ENCODE measurements around the gene RNASEH2B. TPM values are rescaled to one million over a fixed set of nuclear protein-coding genes. Genes with fewer than 3 reads are reported as not detected.

Gene RNASEH2B
- polyA plus RNA-seq, 3 donors: 30.9 to 71.5 (median 65.9) TPM

GRCh38 chr13:50921706-50922105, 12.1 kb downstream of the RNASEH2B start:
- intact Hi-C loops (cut with micrococcal nuclease): no loop called here
- no peaks in the 10 kb centered on the region for H4K20me1 ChIP-seq (ENCODE audit: insufficient read depth, low read length)
- H3K36me3 Mint-ChIP-seq: peaks cover 23% of the 10 kb centered on the region in 2 donors
- no peak for TF ChIP-seq CTCF (IDR thresholded peaks at IDR 0.05)
- H3K9ac ChIP-seq (ENCODE audit: insufficient read depth, low read length, poor library complexity, severe bottlenecking): no peak overlapping the region
- no peak overlapping the region for H3K4me3 ChIP-seq (replicated peaks in 1 of 3; ENCODE audit: low read depth in 2 of 3, low read length in 3 of 3)
- H2AFZ ChIP-seq (ENCODE audit: insufficient read depth, low read depth, low read length, poor library complexity, severe bottlenecking): no peak overlapping the region
- H3K27me3 ChIP-seq (ENCODE audit: control insufficient read depth in 2 of 2, insufficient read depth in 2 of 2, low read length in 2 of 2): no peaks in the 10 kb centered on the region
- H3K79me2 ChIP-seq (ENCODE audit: insufficient read depth, low read length): peaks cover 99% of the 10 kb centered on the region
- H3K27me3 Mint-ChIP-seq (ENCODE audit: low read depth in 3 of 3): no peaks in the 10 kb centered on the region
- H3K4me3 Mint-ChIP-seq: no peak overlapping the region
- H3K4me1 Mint-ChIP-seq: peaks cover 51% of the 10 kb centered on the region
- H3K36me3 ChIP-seq (replicated peaks in 1 of 2; ENCODE audit: control insufficient read depth in 1 of 2, insufficient read depth in 2 of 2, low read length in 2 of 2): peaks cover 0 to 20% of the 10 kb centered on the region in 2 donors
- H3K4me1 ChIP-seq (ENCODE audit: control insufficient read depth in 1 of 2, insufficient read depth in 2 of 2, low read length in 2 of 2): peaks cover 52 to 56% of the 10 kb centered on the region in 2 donors
- peaks cover 22 to 39% (median 34%) of the 10 kb centered on the region in 7 donors for H3K9me3 Mint-ChIP-seq
- peak overlapping the region in 3 of 7 donors; percentile 8 to 48 (median 19) for H3K27ac Mint-ChIP-seq
- DNase-seq: no peak
- WGBS (ENCODE audit: insufficient coverage): no CpG with 5 or more reads among the region's 1 CpG
- peak overlapping the region in 1 of 2 donors; percentile 71 for H3K27ac ChIP-seq (ENCODE audit: low read depth in 1 of 2, low read length in 2 of 2)
- H3K9me3 ChIP-seq (replicated peaks in 1 of 2; ENCODE audit: control insufficient read depth in 1 of 2, insufficient read depth in 1 of 2, low read length in 2 of 2): peaks cover 15 to 33% of the 10 kb centered on the region in 2 donors
- peak overlapping the region; percentile 8 for H3K4me2 ChIP-seq (replicated peaks; ENCODE audit: extremely low read depth, low read length, poor library complexity, severe bottlenecking)

GRCh38 chr13:50923272-50923671, 13.7 kb downstream of the RNASEH2B start:
- Histone ChIP-seq H3K4me1 (ENCODE audit: control insufficient read depth in 1 of 2, insufficient read depth in 2 of 2, low read length in 2 of 2) (peaks cover 41 to 53% of the 10 kb centered on the region in 2 donors), H3K4me2 (replicated peaks; ENCODE audit: extremely low read depth, low read length, poor library complexity, severe bottlenecking) (no peak overlapping the region), H4K20me1 (ENCODE audit: insufficient read depth, low read length) (no peaks in the 10 kb centered on the region), H3K79me2 (ENCODE audit: insufficient read depth, low read length) (peaks cover 100% of the 10 kb centered on the region), H3K9me3 (replicated peaks in 1 of 2; ENCODE audit: control insufficient read depth in 1 of 2, insufficient read depth in 1 of 2, low read length in 2 of 2) (peaks cover 15 to 33% of the 10 kb centered on the region in 2 donors), H3K36me3 (replicated peaks in 1 of 2; ENCODE audit: control insufficient read depth in 1 of 2, insufficient read depth in 2 of 2, low read length in 2 of 2) (peaks cover 0 to 20% of the 10 kb centered on the region in 2 donors), H3K4me3 (replicated peaks in 1 of 3; ENCODE audit: low read depth in 2 of 3, low read length in 3 of 3) (no peak overlapping the region), H3K9ac (ENCODE audit: insufficient read depth, low read length, poor library complexity, severe bottlenecking) (no peak overlapping the region), H2AFZ (ENCODE audit: insufficient read depth, low read depth, low read length, poor library complexity, severe bottlenecking) (no peak overlapping the region), H3K27me3 (ENCODE audit: control insufficient read depth in 2 of 2, insufficient read depth in 2 of 2, low read length in 2 of 2) (no peaks in the 10 kb centered on the region), H3K27ac (ENCODE audit: low read depth in 1 of 2, low read length in 2 of 2) (no peak overlapping the region)
- no peak for DNase-seq
- Mint-ChIP-seq H3K4me1 (peaks cover 48% of the 10 kb centered on the region), H3K27ac (no peak overlapping the region), H3K36me3 (peaks cover 23% of the 10 kb centered on the region in 2 donors), H3K9me3 (peaks cover 22 to 39% (median 34%) of the 10 kb centered on the region in 7 donors), H3K27me3 (ENCODE audit: low read depth in 3 of 3) (no peaks in the 10 kb centered on the region), H3K4me3 (no peak overlapping the region)
- no peak for TF ChIP-seq CTCF (IDR thresholded peaks at IDR 0.05)
- intact Hi-C loops (cut with micrococcal nuclease): no loop called here
- no CpG with 5 or more reads among the region's 1 CpG for WGBS (ENCODE audit: insufficient coverage)

Data from CD14-positive monocyte (primary cell).